Right ventricle myocardium superior (tissue), 1 donor: ENCODE measurements around the gene DIP2A. TPM values are rescaled to one million over a fixed set of nuclear protein-coding genes. Genes with fewer than 3 reads are reported as not detected.
A peak's percentile ranks its signal among the peaks of the same experiment; 100 is the strongest.
"Not testable (repeated sequence)": the region's sequence is repeated elsewhere in the genome, so short reads cannot be mapped to it uniquely, and the experiment has no call there.

ENCODE experiments used
- ATAC-seq: fragments of 200-7000 bp; cut with Tn5 transposase; one replicate; pipeline ENCODE4 v1.9.1; 2020; ENCODE audit warnings: mild to moderate bottlenecking; ENCODE audit not compliant: poor library complexity
- DNase-seq: peaks from one replicate; pipeline ENCODE4 v3.0.0-alpha.2; 2020
- intact Hi-C: fragments of 100-400 bp; cut with DNase I; formaldehyde crosslinking; loops from one replicate; pipeline ENCODE4 v1.11.2; 2022
- total RNA-seq: library from RNA; stranded (reverse); fragmentation: NEBNext Ultra II Directional; extraction: Animal tissue kit (Norgen Biotek cat#: 25700); gene quantifications from one replicate; pipeline ENCODE4 v1.2.1, GENCODE V29; 2021
- donor health status: DM: no; HTN: yes; CAD: no; lungs with severe emphysema.

DIP2A gene
- total RNA-seq, 1 donor from 2014 or later: 21.6 TPM

DNA sequence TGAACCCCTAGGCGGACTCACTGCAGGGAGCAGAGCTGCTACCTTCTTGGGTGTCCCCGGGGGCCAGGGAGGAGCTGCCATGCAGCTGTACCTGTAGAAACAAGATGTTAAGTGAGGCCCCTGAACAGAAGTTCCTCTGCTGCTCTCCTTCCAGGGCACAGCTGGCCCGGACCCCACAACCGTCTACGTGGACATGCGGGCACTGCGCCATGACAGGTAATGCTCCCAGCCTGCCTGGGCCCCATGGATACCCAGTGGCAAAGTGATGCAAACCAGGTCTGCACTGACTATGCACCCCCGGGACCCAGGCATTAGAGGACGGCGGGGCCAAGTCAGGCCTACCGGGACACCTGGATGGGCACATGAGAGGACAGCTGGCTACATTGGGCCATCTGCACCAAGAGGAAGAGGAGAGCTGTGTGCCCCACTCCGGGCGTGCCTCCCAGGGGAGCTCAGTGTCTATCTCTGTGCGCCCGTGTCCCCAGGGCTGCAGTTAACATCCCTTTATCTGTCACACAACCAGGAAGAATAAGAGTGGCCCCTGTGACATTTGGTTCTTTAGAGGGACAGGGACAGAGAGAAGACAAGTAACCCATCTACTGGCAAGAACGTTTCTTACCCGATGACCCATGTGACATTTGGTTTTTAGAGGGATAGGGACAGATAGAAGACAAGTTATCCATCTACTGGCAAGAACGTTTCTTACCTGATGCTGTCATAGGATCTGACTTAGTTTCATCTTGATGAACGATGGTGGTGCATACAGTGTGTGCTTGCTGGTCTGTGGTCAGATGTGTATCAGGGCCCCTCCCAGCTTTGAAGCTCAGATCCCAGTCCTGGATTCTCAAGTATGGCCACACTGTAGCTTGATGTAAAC lies 102.1 kb downstream of the DIP2A start:
- intact Hi-C loops: no loop called here
- DNase-seq (no peak), ATAC-seq (no peak)

DNA sequence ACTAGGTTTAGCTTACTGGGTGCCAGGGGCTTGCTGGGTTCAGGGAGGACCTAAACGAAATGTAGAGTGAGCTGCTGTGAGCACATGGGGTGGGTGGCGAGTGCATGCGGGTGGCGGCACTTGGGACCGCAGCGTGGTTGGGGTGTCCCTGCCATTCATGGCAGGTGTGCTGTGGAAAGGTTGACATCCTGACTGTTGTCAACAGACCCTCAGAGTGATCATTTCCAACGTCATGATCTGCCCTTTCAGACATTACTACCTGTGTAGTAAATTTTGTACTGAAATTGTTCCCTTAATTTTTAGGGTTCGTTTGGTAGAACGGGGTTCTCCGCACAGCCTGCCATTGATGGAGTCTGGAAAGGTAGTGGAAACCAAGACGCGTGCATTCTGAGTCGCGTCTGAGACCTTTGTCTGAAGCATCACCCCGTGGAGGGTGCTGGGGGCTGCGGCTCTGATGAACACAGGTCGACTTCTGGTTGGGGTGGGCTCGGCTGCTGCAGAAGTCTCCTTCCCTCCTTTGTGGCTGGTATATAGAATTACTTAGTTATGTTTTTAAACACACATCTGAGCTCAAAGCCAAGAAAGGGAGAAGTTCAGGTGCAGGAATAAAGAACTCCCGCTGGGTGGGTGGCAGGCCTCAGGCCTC lies 102.9 kb downstream of the DIP2A start:
- no peak for ATAC-seq
- DNase-seq: no peak
- intact Hi-C loops: no loop called here

DNA sequence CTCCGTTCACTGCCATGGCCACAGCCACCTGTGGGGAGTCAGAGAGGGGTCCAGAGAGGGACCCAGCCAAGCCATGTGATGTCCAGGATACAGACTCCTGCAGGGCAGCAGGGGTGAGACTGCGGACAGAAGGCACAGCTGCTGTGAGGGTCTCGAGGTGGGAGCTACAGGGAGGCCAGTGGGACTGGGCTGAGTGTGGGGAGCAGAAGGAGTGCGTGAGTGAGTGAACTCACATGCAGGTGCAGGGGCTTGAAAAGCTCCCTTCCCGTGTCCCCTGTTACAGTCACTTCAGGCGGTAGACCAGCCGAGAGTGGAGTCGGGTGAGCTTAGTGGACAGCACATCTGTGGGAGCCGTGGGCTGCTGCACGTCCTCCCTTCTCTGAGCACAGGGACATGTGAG lies 103.8 kb downstream of the DIP2A start:
- no peak for DNase-seq
- intact Hi-C loops: no loop called here
- no peak for ATAC-seq

DNA sequence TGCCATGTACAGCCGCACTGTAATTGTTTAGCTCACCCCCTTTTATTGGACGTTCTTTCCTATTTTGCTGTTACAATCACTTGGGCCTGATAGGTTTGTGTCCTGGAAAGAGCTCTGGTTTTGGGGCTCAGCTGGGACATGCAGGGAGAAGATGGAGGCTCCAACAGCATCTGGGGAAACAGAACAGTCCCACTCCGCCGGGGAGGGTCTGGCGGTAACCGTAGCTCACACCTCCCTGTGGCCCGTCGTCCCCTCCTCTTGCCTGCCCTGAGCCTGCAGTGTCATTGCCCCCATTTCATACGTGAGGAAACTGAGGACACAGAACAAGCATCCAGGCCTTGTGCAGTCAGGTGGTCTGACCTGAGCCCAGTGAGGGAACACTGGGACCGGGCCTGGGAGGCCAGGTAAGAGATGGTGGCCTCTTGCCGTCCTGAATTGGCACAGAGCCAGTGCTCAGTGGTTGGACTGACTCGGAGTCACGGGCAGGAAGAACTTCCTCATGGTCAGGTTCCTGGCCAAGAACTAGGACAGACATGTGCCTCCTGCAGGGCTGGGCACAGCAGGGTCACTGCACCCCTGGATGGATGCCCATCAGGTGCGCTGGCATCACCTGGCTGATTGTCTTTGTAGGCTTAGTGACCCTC lies 104.4 kb downstream of the DIP2A start:
- ATAC-seq (no peak), DNase-seq (no peak)
- intact Hi-C loops: no loop called here

DNA sequence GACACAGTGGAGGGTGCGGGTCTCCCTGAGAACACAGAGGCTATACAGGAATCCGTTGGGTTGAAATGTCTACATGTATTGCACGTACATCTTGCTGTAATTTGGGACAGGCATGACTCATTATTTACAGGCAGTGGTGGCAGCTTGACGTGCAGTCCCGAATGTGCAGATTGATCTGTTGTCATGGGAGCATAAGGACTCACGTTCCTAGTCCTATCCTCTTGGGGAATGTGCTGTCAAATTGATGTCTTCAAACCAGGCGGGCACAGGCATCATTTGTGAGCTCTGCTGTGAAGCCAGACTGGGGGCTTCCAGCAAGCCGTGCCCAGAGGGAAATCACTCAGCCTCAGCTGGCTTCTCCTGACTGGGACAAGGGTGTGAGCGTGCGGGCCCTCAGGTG lies 105.7 kb downstream of the DIP2A start:
- ATAC-seq: no peak
- intact Hi-C loops: no loop called here
- DNase-seq: no peak

DNA sequence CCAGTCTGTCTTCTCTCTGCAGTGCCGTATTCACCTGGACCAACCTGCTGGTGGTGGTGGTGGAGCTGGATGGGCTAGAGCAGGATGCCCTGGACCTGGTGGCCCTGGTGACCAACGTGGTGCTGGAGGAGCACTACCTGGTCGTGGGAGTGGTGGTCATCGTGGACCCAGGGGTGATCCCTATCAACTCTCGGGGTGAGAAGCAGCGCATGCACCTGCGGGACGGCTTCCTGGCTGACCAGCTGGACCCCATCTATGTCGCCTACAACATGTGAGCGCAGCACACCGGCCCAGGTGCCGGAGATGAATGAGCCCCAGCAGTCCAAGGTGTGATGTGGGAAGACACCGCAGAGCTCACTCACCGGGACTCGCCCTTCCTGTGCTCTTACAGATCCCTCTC lies 108.7 kb downstream of the DIP2A start:
- intact Hi-C loops: no loop called here
- ATAC-seq: no peak
- no peak for DNase-seq

DNA sequence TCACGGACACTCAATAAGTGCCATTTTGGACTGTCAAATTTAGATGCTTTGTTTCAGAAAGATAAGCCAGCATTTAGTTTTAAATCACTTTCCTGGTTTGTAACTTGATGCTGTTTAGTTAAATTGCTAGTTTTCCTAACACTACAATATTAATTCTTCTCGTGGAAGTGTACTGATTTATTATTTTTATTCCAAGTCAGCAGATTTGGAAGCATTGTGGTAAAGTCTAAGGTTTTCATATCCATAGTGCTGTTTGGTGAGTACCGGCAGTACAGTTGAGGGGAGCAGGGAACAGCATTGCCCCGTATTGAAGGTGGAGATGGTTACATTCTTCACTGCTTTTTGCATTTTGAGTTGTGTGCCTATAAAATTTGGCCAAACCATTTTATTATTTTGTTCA lies 109.9 kb downstream of the DIP2A start:
- intact Hi-C loops: no loop called here
- DNase-seq (no peak), ATAC-seq (no peak)

DNA sequence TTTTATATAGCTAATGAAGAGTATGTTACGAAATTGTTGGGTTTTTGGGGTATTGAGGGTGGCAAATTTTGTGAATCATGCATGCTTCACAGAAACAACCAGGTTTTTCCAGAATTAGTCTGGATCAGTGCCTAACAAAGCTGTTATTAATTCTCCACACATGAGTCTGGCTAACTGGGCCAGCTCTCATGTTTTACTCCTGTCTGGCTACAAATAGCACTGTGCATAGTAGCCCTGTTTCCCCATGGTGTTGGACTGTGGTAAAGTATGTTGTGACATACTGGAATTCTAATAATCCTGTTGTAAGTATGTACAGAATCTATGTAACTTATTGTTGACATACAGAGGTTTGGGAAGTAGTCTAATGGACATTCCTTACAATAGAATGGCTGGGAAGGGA lies 110.4 kb downstream of the DIP2A start:
- ATAC-seq: no peak
- intact Hi-C loops: no loop called here
- DNase-seq: no peak

DNA sequence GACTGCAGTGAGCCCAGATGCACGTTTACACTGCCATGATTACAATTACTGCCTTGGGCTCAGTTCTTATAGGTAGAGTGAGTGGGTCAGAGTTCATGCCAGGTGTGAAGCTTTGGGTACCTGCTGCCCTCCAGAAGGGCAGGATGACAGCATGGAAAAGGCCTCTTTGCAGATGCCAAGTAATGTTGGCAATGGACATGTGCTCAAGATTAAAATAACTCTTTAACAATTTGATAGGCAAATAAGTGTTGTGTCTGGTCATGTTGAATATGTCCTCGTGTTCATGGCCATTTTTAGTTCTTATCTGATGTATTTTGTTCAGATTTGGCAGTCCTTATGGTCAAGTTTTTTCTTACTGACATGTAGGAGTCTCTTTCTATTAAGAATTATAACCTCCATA lies 111.4 kb downstream of the DIP2A start:
- ATAC-seq (peak; percentile 83), DNase-seq (no peak)
- intact Hi-C loops: no loop called here

DNA sequence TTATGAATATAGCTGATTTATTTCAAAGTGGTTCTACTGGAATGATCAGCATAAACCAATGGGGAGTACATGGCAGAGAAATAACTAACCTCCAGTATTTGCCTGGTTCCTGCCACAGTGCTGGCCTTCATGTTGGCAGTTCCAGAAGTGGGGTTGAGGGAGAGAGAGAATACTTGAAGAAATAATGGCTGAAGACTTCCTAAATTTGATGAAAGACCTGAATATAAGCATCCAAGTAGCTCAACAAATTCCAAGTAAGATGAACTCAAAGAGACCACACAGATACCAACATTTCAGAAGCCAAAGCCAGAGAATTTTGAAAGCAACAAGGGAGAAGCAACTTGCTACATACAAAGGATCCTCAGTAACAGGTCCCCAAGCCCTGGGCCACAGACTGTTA lies 111.9 kb downstream of the DIP2A start:
- no peak for ATAC-seq
- no peak for DNase-seq
- intact Hi-C loops: no loop called here

DNA sequence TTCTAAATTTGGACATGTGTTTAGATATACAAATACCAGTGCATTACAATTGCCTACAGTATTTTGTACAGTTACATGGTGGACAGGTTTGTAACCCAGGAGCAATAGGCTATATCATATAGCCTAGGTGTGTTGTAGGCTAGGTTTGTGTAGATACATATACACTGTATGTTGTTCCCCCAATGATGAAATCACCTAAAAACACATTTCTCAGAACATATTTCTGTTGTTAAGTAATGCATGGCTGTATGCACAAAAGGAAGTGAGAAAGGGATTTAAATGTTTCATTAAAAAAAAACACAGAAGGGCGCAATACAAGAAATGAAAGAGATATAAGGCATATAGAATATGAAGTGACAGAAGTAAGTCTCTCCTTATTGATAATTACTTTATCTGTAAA lies 114.2 kb downstream of the DIP2A start:
- ATAC-seq (no peak), DNase-seq (no peak)
- intact Hi-C loops: no loop called here

DNA sequence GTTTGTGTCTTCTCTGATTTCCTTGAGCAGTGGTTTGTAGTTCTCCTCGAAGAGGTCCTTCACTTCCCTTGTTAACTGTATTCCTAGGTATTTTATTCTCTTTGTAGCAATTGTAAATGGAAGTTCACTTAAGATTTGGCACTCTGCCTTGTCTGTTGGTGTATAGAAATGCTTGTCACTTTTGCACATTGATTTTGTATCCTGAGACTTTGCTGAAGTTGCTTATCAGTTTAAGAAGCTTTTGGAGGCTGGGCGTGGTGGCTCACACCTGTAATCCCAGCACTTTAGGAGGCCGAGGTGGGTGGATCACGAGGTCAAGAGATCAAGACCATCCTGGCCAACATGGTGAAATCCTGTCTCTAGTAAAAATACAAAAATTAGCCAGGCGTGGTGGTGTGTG lies 119.1 kb downstream of the DIP2A start:
- ATAC-seq, DNase-seq, intact Hi-C loops: not testable (repeated sequence)

DNA sequence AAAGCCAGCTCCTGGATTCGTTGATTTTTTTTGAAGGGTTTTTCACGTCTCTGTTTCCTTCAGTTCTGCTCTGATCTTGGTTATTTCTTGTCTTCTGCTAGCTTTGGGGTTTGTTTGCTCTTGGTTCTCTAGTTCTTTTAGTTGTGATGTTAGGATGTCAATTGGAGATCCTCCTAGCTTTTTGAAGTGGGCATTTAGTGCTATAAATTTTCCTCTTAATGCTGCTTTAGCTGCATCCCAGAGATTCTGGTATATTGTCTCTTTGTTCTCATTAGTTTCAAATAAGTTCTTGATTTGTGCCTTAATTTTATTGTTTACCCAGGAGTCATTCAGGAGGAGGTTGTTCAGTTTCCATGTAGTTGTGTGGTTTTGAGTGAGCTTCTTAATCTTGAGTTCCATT lies 120.7 kb downstream of the DIP2A start:
- DNase-seq, intact Hi-C loops, ATAC-seq: not testable (repeated sequence)

DNA sequence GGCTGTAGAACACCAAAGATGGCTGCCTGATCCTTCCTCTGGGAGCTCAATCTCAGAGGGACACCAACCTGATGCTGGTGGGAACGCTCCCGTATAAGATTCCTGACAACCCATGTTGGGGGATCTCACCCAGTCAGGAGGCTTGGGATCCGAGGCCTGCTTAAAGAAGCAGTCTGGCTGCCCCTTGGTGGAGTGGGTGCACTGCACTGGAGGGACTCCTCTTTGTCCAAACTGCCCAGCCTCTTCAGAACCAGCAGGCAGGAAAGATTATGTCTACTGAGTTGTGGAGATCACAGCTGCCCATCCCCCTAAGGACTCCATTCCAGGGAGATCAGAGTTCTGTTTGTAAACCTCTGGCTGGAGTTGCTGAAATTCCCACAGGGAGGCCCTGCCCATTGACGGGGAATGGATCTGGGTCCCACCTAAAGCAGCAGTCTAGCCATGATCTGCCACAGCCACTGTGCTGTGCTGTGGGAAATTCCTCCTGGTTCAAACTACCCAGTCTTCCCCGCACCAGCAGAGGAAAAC lies 123.2 kb downstream of the DIP2A start:
- intact Hi-C loops: no loop called here
- DNase-seq: no peak
- ATAC-seq: no peak

DNA sequence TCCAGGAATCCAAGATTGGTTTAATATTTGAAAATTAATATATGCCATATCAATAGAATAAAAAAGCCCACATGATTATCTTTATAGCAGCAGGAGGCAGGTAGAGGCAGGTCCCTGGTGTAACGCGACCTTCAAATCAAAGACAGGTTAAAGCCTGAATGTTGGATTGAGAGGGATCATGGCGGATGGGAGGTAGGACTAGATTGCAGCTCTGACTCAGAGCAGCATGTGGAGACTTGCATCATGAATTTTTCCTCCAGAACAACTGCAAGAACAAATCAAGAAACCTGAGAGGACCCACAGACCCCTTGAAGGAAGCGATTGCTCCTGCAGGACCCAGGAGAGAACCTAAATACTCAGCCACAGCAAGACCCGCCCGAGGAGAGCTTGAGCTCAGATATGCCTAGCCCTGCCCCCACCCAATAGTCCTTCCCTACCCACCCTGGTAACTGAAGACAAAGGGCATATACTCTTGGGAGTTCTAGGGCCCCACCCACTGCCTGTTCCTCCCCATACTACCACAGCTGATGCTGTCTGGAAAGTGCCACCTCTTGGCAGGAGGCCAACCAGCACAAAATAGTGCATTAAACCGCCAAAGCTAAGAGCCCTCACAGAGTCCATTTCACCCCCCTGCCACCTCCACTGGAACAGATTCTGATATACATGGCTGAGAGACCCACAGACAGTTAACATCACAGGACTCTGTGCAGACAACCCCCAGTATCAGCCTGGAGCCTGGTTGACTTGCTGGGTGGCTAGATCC lies 126.7 kb downstream of the DIP2A start:
- DNase-seq (no peak), ATAC-seq (no peak)
- intact Hi-C loops: no loop called here

DNA sequence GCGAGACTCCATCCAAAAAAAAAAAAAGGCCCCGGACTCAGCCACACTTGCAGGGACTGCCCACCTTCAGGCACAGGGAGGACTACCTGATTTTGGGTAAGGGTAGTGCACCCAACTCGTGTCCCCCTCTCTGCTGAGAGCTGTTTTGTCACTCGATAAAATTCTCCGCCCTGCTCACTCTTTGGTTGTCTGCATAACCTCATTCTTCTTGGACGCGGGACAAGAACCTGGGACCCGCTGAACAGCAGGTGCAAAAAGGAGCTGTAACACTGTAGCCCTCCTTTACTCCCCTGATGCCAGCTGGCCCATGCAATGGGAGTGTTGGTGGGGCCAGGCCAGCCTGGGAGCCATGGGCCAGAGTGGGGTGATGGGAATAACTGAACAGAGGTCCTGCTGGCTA lies 135.6 kb downstream of the DIP2A start:
- intact Hi-C loops: no loop called here
- ATAC-seq: no peak
- no peak for DNase-seq

DNA sequence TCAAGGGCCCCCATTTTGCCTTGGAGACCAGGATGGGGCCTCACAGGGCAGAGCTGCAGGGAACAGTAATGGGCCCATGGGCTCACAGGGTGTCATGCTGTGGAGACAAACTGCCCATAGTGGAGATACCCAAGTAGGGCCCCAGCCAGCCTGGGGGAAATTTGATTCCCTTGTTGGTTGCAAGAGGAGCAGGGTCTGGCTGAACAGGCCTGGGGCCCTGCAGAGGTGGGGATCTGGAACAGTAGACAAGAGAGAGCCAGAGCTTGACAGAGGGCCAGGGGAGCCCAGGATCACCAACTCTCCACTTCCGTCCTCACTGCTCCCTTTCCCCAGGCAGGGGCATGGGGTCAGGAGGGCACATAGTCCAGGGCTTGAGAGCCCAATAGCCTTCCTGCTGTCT lies 137.5 kb downstream of the DIP2A start:
- no peak for DNase-seq
- intact Hi-C loops: no loop called here
- ATAC-seq: no peak

DNA sequence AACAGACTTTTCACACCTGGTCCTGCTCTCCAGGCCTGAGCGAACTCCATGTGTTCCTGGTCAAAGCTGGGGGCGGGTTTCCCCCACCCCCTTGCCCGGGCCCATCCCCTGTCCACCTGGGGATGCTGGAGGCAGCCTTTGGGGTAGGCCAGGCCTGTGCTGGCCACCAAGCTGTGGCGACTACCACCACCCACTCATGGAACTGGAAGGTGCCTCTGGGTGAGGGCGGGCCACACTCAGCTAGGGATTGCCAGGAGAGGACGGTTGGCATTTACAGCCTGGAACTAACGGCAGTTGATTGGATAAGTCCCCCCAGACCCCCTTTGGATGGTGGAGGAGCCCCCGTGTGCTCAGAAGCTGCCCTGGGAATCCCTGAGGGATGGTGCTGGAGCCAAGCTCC lies 138.3 kb downstream of the DIP2A start:
- no peak for ATAC-seq
- intact Hi-C loops: no loop called here
- DNase-seq: no peak

DNA sequence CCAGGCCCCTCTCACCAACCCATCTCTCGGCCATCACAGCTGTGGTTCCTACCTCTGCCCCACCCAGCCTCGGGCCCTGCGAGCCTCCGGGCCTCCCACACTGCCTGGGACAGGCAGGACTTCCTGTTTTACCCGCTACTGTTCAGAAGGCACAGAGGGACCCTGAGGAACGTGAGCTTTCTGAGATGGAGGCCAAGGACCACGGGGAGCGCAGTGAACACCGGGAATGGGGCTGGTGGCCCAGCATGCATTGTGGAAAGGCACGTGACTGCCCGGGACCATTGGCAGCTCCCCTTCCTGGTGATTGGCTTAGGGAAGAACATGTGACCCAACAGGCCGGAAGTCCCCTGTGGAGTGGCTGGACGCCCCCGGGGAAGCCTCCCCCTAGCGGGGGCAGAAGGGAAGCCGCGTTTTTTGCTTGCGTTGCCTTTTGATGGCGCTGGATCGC lies 139.2 kb downstream of the DIP2A start:
- DNase-seq: no peak
- no peak for ATAC-seq
- intact Hi-C loops: no loop called here
